Esophagus squamous epithelium (tissue), 4 donors: Measurements from ENCODE around the gene KCTD11.

Experiments used
- CTCF ChIP-seq, 6 experiments: fragments of 450-650 bp in 4 of 6; fragments of 200-600 bp in 2 of 6; sonication (generic) in 2 of 6; IDR thresholded peaks; one replicate each; pipeline ENCODE4 v1.5.1; 2016 to 2019; ENCODE audit warnings: antibody characterized with exemption in 6 of 6, mild to moderate bottlenecking in 4 of 6, moderate library complexity in 4 of 6
- POLR2A ChIP-seq, 4 donors: fragments of 450-650 bp; IDR thresholded peaks; one replicate each; pipeline ENCODE4 v1.6.1; 2017; ENCODE audit warnings: antibody characterized with exemption in 4 of 4, mild to moderate bottlenecking in 4 of 4, moderate library complexity in 3 of 4

DNA sequence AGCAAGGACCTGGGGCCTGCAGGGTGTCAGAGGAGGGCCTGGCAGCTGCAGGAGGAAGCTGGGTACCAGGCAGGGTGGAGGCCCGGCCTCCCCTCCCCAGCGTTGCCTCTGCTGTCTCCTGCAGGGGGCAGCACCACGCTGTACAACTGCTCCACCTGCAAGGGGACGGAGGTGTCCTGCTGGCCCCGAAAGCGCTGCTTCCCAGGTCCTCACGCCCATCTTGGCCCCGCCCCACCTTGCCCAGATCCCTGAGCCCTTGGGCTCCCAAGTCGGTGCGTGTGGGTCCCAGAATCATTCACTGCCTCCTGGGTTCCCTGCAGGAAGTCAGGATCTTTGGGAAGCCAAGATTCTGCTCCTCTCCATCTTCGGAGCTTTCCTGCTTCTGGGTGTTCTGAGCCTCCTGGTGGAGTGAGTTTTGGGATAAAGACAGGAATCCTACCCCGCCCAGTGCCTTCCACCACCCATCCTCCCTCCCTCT is 4.1 kb downstream of the KCTD11 start:
- TF ChIP-seq POLR2A (IDR thresholded peaks at IDR 0.05) (no peak), CTCF (IDR thresholded peaks at IDR 0.05) (peak; percentile 85 to 96 (median 90))
